Testis (tissue), 2 donors: ENCODE results near the gene XXYLT1.

Experiments
- POLR2A ChIP-seq: fragments of 450-650 bp; IDR thresholded peaks from one replicate; pipeline ENCODE4 v1.6.1; 2017; ENCODE audit warnings: antibody characterized with exemption, mild to moderate bottlenecking, moderate library complexity
- TF ChIP-seq, protein P1 (sequence below), 3 experiments: fragments of 450-650 bp in 2 of 3; fragments of 200-600 bp in 1 of 3; sonication (generic) in 1 of 3; IDR thresholded peaks; one replicate each; pipeline ENCODE4 v1.5.1; 2016 to 2019; ENCODE audit warnings: antibody characterized with exemption in 3 of 3, mild to moderate bottlenecking in 2 of 3, moderate library complexity in 1 of 3

DNA sequence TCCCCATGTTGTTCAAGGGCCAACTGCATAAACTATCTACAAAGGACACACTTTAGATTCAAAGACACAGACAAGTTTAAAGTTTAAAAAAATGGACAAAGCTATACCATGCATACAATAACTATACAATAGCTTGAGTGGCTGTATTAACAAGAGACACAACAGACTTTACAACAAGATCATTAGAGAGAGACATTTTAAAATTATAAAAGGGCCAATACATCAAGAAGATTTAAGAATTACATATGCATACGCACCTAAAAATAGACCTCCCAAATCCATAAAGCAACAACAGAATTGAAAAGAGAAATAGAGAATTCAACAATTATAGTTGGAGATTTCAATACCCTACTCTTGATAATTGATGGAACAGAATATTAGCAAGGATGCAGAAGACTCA lies 79.4 kb downstream of the XXYLT1 start:
- TF ChIP-seq, protein P1, sequence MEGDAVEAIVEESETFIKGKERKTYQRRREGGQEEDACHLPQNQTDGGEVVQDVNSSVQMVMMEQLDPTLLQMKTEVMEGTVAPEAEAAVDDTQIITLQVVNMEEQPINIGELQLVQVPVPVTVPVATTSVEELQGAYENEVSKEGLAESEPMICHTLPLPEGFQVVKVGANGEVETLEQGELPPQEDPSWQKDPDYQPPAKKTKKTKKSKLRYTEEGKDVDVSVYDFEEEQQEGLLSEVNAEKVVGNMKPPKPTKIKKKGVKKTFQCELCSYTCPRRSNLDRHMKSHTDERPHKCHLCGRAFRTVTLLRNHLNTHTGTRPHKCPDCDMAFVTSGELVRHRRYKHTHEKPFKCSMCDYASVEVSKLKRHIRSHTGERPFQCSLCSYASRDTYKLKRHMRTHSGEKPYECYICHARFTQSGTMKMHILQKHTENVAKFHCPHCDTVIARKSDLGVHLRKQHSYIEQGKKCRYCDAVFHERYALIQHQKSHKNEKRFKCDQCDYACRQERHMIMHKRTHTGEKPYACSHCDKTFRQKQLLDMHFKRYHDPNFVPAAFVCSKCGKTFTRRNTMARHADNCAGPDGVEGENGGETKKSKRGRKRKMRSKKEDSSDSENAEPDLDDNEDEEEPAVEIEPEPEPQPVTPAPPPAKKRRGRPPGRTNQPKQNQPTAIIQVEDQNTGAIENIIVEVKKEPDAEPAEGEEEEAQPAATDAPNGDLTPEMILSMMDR (IDR thresholded peaks at IDR 0.05), result no peak
- no peak for TF ChIP-seq POLR2A
